Measurements from ENCODE around the gene ZNF536. TPM values are rescaled to one million over a fixed set of nuclear protein-coding genes. Genes with fewer than 3 reads are reported as not detected.

ZNF536 gene
- total RNA-seq, 1 donor from 2014 or later = 0.43 TPM

- no peak overlapping the region for H3K4me2 ChIP-seq (ENCODE audit: low read length)
- H3K9ac ChIP-seq (ENCODE audit: low read length) = no peak overlapping the region
- H3K36me3 ChIP-seq (ENCODE audit: insufficient read depth, low read length) = no peaks in the 10 kb centered on the region
- H3K27me3 Mint-ChIP-seq (ENCODE audit: low read depth, unreplicated experiment) = peaks cover 32% of the 10 kb centered on the region
- no peak for FAIRE-seq
- H3K27me3 ChIP-seq (ENCODE audit: insufficient read depth, low read length) = no peaks in the 10 kb centered on the region
- no peaks in the 10 kb centered on the region for H3K4me1 Mint-ChIP-seq (ENCODE audit: low read depth, unreplicated experiment)
- DNase-seq (ENCODE audit: low read depth) = no peak
- TF ChIP-seq CTCF (IDR thresholded peaks at IDR 0.05; ENCODE audit: insufficient read depth, low read depth, low read length) (no peak), EZH2 (IDR thresholded peaks at IDR 0.05; ENCODE audit: insufficient read depth, low read length) (no peak)
- no peak overlapping the region for H2AFZ ChIP-seq (ENCODE audit: low read depth, low read length)
- H3K9me3 Mint-ChIP-seq (ENCODE audit: unreplicated experiment) = peaks cover 6% of the 10 kb centered on the region
- no peak overlapping the region for H3K27ac ChIP-seq (ENCODE audit: low read depth, low read length)
- H3K36me3 Mint-ChIP-seq (ENCODE audit: low read depth, unreplicated experiment) = no peaks in the 10 kb centered on the region
- H3K27ac Mint-ChIP-seq (ENCODE audit: unreplicated experiment) = no peak overlapping the region
- no peaks in the 10 kb centered on the region for H3K9me3 ChIP-seq (ENCODE audit: insufficient read depth, low read depth, low read length)
- H3K4me3 Mint-ChIP-seq (ENCODE audit: unreplicated experiment) = no peak overlapping the region
- no peaks in the 10 kb centered on the region for H3K4me1 ChIP-seq (ENCODE audit: insufficient read depth, low read length)
- no peaks in the 10 kb centered on the region for H3K79me2 ChIP-seq (ENCODE audit: insufficient read depth, low read length)
- H4K20me1 ChIP-seq (ENCODE audit: insufficient read depth, low read length) = no peaks in the 10 kb centered on the region
- H3K4me3 ChIP-seq (ENCODE audit: insufficient read depth, low read depth, low read length) = no peak overlapping the region
Observed at GRCh38 chr19:30476997-30477396, 104.8 kb downstream of the ZNF536 start.

- Histone ChIP-seq H3K9me3 (ENCODE audit: insufficient read depth, low read depth, low read length) (no peaks in the 10 kb centered on the region), H3K4me3 (ENCODE audit: insufficient read depth, low read depth, low read length) (no peak overlapping the region), H3K79me2 (ENCODE audit: insufficient read depth, low read length) (no peaks in the 10 kb centered on the region), H3K27ac (ENCODE audit: low read depth, low read length) (no peak overlapping the region), H3K4me2 (ENCODE audit: low read length) (no peak overlapping the region), H3K9ac (ENCODE audit: low read length) (no peak overlapping the region), H4K20me1 (ENCODE audit: insufficient read depth, low read length) (no peaks in the 10 kb centered on the region), H2AFZ (ENCODE audit: low read depth, low read length) (no peak overlapping the region), H3K36me3 (ENCODE audit: insufficient read depth, low read length) (no peaks in the 10 kb centered on the region), H3K4me1 (ENCODE audit: insufficient read depth, low read length) (no peaks in the 10 kb centered on the region), H3K27me3 (ENCODE audit: insufficient read depth, low read length) (no peaks in the 10 kb centered on the region)
- FAIRE-seq (no peak), DNase-seq (ENCODE audit: low read depth) (no peak)
- Mint-ChIP-seq H3K4me1 (ENCODE audit: low read depth, unreplicated experiment) (no peaks in the 10 kb centered on the region), H3K9me3 (ENCODE audit: unreplicated experiment) (peaks cover 2% of the 10 kb centered on the region), H3K27ac (ENCODE audit: unreplicated experiment) (no peak overlapping the region), H3K4me3 (ENCODE audit: unreplicated experiment) (no peak overlapping the region), H3K27me3 (ENCODE audit: low read depth, unreplicated experiment) (peaks cover 39% of the 10 kb centered on the region), H3K36me3 (ENCODE audit: low read depth, unreplicated experiment) (no peaks in the 10 kb centered on the region)
- TF ChIP-seq CTCF (IDR thresholded peaks at IDR 0.05; ENCODE audit: insufficient read depth, low read depth, low read length) (no peak), EZH2 (IDR thresholded peaks at IDR 0.05; ENCODE audit: insufficient read depth, low read length) (no peak)
Observed at GRCh38 chr19:30479231-30479630, 107.0 kb downstream of the ZNF536 start.

- no peak for DNase-seq (ENCODE audit: low read depth)
- Mint-ChIP-seq H3K4me1 (ENCODE audit: low read depth, unreplicated experiment) (no peaks in the 10 kb centered on the region), H3K4me3 (ENCODE audit: unreplicated experiment) (no peak overlapping the region), H3K9me3 (ENCODE audit: unreplicated experiment) (peaks cover 2% of the 10 kb centered on the region), H3K27ac (ENCODE audit: unreplicated experiment) (no peak overlapping the region), H3K36me3 (ENCODE audit: low read depth, unreplicated experiment) (no peaks in the 10 kb centered on the region), H3K27me3 (ENCODE audit: low read depth, unreplicated experiment) (peaks cover 33% of the 10 kb centered on the region)
- Histone ChIP-seq H3K27me3 (ENCODE audit: insufficient read depth, low read length) (no peaks in the 10 kb centered on the region), H3K36me3 (ENCODE audit: insufficient read depth, low read length) (no peaks in the 10 kb centered on the region), H3K4me3 (ENCODE audit: insufficient read depth, low read depth, low read length) (no peak overlapping the region), H3K4me1 (ENCODE audit: insufficient read depth, low read length) (no peaks in the 10 kb centered on the region), H2AFZ (ENCODE audit: low read depth, low read length) (no peak overlapping the region), H3K9ac (ENCODE audit: low read length) (no peak overlapping the region), H3K9me3 (ENCODE audit: insufficient read depth, low read depth, low read length) (no peaks in the 10 kb centered on the region), H4K20me1 (ENCODE audit: insufficient read depth, low read length) (no peaks in the 10 kb centered on the region), H3K4me2 (ENCODE audit: low read length) (no peak overlapping the region), H3K79me2 (ENCODE audit: insufficient read depth, low read length) (no peaks in the 10 kb centered on the region), H3K27ac (ENCODE audit: low read depth, low read length) (no peak overlapping the region)
- no peak for FAIRE-seq
- no peak for TF ChIP-seq CTCF (IDR thresholded peaks at IDR 0.05; ENCODE audit: insufficient read depth, low read depth, low read length)
- TF ChIP-seq EZH2 (IDR thresholded peaks at IDR 0.05; ENCODE audit: insufficient read depth, low read length) = no peak
Observed at GRCh38 chr19:30480097-30480496, 107.9 kb downstream of the ZNF536 start.

Measured in astrocyte (in vitro differentiated cells and primary cell).